ENCODE results near the gene TAMM41. TPM values are rescaled to one million over a fixed set of nuclear protein-coding genes. Genes with fewer than 3 reads are reported as not detected.
A peak's percentile ranks its signal among the peaks of the same experiment; 100 is the strongest.
"Not testable (repeated sequence)": the region's sequence is repeated elsewhere in the genome, so short reads cannot be mapped to it uniquely, and the experiment has no call there.

The TAMM41 gene
- total and polyA plus RNA-seq, 4 donors = 9.2 to 20.6 (median 13.0) TPM

DNA sequence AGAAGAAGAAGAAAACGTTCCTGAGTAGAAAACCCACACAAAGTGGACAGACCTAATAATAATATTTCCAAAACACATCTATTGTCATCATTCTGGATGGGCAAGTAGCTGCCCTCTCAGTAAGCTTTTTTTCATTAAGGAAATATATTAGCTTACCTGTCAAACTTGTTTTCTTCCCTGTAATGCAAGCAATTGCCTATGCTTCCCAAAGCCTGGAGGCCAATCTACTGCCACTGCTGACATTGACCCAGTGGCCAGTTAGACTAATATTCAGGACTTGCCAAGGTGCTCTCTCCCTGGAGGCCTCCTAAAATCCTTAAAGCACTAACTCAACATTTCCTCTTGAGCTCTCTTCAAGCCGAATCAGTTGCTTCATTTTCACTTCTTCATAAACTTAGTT lies 86.7 kb downstream of the TAMM41 start:
- no peak for DNase-seq
- TF ChIP-seq, protein P1, sequence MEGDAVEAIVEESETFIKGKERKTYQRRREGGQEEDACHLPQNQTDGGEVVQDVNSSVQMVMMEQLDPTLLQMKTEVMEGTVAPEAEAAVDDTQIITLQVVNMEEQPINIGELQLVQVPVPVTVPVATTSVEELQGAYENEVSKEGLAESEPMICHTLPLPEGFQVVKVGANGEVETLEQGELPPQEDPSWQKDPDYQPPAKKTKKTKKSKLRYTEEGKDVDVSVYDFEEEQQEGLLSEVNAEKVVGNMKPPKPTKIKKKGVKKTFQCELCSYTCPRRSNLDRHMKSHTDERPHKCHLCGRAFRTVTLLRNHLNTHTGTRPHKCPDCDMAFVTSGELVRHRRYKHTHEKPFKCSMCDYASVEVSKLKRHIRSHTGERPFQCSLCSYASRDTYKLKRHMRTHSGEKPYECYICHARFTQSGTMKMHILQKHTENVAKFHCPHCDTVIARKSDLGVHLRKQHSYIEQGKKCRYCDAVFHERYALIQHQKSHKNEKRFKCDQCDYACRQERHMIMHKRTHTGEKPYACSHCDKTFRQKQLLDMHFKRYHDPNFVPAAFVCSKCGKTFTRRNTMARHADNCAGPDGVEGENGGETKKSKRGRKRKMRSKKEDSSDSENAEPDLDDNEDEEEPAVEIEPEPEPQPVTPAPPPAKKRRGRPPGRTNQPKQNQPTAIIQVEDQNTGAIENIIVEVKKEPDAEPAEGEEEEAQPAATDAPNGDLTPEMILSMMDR (IDR thresholded peaks at IDR 0.05; ENCODE audit: control extremely low read depth, extremely low read depth) = no peak
- H3K9ac ChIP-seq (ENCODE audit: insufficient read depth in 1 of 2, low read length in 2 of 2) = no peak overlapping the region
- peaks cover 0 to 7% (median 0%) of the 10 kb centered on the region in 5 donors for H3K4me1 ChIP-seq (ENCODE audit: control insufficient read depth in 5 of 5, insufficient read depth in 5 of 5, low read length in 5 of 5)
- no peaks in the 10 kb centered on the region for H3K27me3 ChIP-seq (ENCODE audit: control insufficient read depth in 3 of 3, insufficient read depth in 3 of 3, low read length in 2 of 3)
- H3K9me3 ChIP-seq (ENCODE audit: control insufficient read depth in 4 of 4, insufficient read depth in 3 of 4, low read length in 3 of 4) = no peaks in the 10 kb centered on the region
- H3K36me3 ChIP-seq (ENCODE audit: control insufficient read depth in 4 of 4, insufficient read depth in 4 of 4, low read length in 4 of 4) = no peaks in the 10 kb centered on the region
- no peak overlapping the region for H3K4me3 ChIP-seq
- 74 to 75% methylated on average over 2 of the region's 2 CpGs for WGBS, 2 donors
- H3K27ac ChIP-seq (ENCODE audit: low read depth in 1 of 2, low read length in 1 of 2) = no peak overlapping the region
- no peak for ATAC-seq (ENCODE audit: insufficient read depth, low FRiP score)

DNA sequence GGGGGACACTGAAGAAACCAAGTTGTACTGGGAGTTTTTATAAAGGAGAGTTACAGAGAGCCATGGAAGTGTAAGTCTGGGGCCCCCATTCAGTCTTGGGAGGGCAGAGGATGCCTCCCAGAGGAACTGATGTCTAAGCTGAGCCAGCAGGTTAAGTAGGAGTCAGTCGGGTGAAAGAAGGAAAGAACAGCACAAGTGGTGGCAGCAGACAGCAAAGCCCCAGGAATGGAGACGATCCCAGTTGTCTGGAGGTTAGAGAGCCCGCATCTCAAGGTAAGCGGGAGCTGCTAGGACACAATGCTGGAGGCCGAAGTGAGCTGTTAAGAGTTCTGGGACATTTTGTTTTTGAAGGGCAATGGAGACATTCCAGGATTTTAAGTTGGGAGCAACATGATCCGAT lies 88.8 kb downstream of the TAMM41 start:
- DNase-seq (no peak), ATAC-seq (ENCODE audit: insufficient read depth, low FRiP score) (no peak)
- peaks cover 0 to 7% (median 0%) of the 10 kb centered on the region in 5 donors for H3K4me1 ChIP-seq (ENCODE audit: control insufficient read depth in 5 of 5, insufficient read depth in 5 of 5, low read length in 5 of 5)
- 85 to 88% methylated on average over 6 of the region's 6 CpGs for WGBS, 2 donors
- H3K9me3 ChIP-seq (ENCODE audit: control insufficient read depth in 4 of 4, insufficient read depth in 3 of 4, low read length in 3 of 4) = no peaks in the 10 kb centered on the region
- H3K27me3 ChIP-seq (ENCODE audit: control insufficient read depth in 3 of 3, insufficient read depth in 3 of 3, low read length in 2 of 3) = no peaks in the 10 kb centered on the region
- H3K27ac ChIP-seq (ENCODE audit: low read depth in 1 of 2, low read length in 1 of 2) = no peak overlapping the region
- H3K9ac ChIP-seq (ENCODE audit: insufficient read depth in 1 of 2, low read length in 2 of 2) = no peak overlapping the region
- TF ChIP-seq, protein P1 (IDR thresholded peaks at IDR 0.05; ENCODE audit: control extremely low read depth, extremely low read depth) = no peak
- no peak overlapping the region for H3K4me3 ChIP-seq
- H3K36me3 ChIP-seq (ENCODE audit: control insufficient read depth in 4 of 4, insufficient read depth in 4 of 4, low read length in 4 of 4) = no peaks in the 10 kb centered on the region

DNA sequence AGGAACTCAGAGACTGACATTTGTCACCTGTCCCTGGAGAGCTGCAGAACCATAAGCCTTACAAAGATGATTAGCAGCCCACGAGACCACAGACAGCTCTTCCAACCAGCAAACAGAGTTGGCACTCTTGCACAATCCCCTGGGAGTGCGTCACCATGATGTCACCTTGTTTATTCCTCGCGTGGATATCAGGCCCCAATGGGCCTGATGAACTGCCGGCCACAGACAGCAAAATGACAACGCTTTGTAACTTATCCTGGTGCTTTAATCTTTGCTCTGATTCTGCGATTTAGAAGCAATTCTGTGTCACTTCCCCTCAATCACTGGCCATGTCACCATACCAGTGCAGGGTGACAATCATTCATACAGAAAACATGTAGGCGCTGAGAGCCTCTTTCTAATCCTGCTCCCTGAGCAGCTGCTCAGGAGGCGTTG lies 89.2 kb downstream of the TAMM41 start:
- WGBS, 2 donors = 58 to 70% methylated on average over 9 of the region's 9 CpGs
- no peaks in the 10 kb centered on the region for H3K27me3 ChIP-seq (ENCODE audit: control insufficient read depth in 3 of 3, insufficient read depth in 3 of 3, low read length in 2 of 3)
- no peak overlapping the region for H3K9ac ChIP-seq (ENCODE audit: insufficient read depth in 1 of 2, low read length in 2 of 2)
- H3K36me3 ChIP-seq (ENCODE audit: control insufficient read depth in 4 of 4, insufficient read depth in 4 of 4, low read length in 4 of 4) = no peaks in the 10 kb centered on the region
- no peak for ATAC-seq (ENCODE audit: insufficient read depth, low FRiP score)
- no peak overlapping the region for H3K27ac ChIP-seq (ENCODE audit: low read depth in 1 of 2, low read length in 1 of 2)
- H3K9me3 ChIP-seq (ENCODE audit: control insufficient read depth in 4 of 4, insufficient read depth in 3 of 4, low read length in 3 of 4) = no peaks in the 10 kb centered on the region
- TF ChIP-seq, protein P1 (IDR thresholded peaks at IDR 0.05; ENCODE audit: control extremely low read depth, extremely low read depth) = no peak
- H3K4me1 ChIP-seq (ENCODE audit: control insufficient read depth in 5 of 5, insufficient read depth in 5 of 5, low read length in 5 of 5) = peaks cover 0 to 7% (median 0%) of the 10 kb centered on the region in 5 donors
- DNase-seq = peak; percentile 31 to 60 (median 37)
- no peak overlapping the region for H3K4me3 ChIP-seq

DNA sequence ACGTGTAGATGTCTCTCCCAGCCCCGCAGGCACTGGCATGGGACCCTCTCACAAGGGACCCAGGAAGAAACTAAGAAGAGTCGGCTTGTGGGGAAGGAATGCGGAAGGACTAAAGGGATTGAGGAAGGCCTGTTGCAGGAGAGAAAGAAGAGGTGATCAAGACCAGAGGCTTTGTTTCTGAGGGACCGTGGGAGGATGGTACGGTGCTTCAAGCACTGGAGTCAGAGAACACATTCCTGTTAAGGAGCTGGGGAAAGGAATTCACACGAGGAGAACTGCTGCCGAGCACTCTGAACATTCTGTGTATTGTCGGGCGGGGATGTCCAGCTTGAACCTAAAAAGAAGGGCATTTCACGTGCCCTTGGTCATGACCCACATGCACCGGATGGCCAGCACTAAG lies 91.4 kb downstream of the TAMM41 start:
- no peak overlapping the region for H3K9ac ChIP-seq (ENCODE audit: insufficient read depth in 1 of 2, low read length in 2 of 2)
- H3K9me3 ChIP-seq (ENCODE audit: control insufficient read depth in 4 of 4, insufficient read depth in 3 of 4, low read length in 3 of 4) = no peaks in the 10 kb centered on the region
- H3K36me3 ChIP-seq (ENCODE audit: control insufficient read depth in 4 of 4, insufficient read depth in 4 of 4, low read length in 4 of 4) = no peaks in the 10 kb centered on the region
- peaks cover 0 to 7% (median 0%) of the 10 kb centered on the region in 5 donors for H3K4me1 ChIP-seq (ENCODE audit: control insufficient read depth in 5 of 5, insufficient read depth in 5 of 5, low read length in 5 of 5)
- no peak overlapping the region for H3K27ac ChIP-seq (ENCODE audit: low read depth in 1 of 2, low read length in 1 of 2)
- no peak overlapping the region for H3K4me3 ChIP-seq
- no peak for ATAC-seq (ENCODE audit: insufficient read depth, low FRiP score)
- TF ChIP-seq, protein P1 (IDR thresholded peaks at IDR 0.05; ENCODE audit: control extremely low read depth, extremely low read depth) = no peak
- WGBS, 2 donors = 85 to 94% methylated on average over 12 of the region's 12 CpGs
- DNase-seq = no peak
- H3K27me3 ChIP-seq (ENCODE audit: control insufficient read depth in 3 of 3, insufficient read depth in 3 of 3, low read length in 2 of 3) = no peaks in the 10 kb centered on the region

DNA sequence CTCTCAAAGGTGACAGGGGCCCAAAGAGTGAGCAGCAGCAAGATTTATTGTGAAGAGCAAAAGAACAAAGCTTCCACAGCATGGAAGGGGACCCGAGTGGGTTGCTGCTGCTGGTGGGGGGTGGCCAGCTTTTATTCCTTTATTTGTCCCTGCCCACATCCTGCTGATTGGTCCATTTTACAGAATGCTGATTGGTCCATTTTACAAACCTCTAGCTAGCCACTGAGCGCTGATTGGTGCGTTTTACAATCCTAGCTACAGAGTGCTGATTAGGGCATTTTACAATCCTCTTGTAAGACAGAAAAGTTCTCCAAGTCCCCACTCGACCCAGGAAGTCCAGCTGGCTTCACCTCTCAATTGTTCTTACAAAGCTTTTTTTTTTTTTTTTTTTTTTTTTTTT lies 94.4 kb downstream of the TAMM41 start:
- H3K9me3 ChIP-seq (ENCODE audit: control insufficient read depth in 4 of 4, insufficient read depth in 3 of 4, low read length in 3 of 4); H3K27ac ChIP-seq (ENCODE audit: low read depth in 1 of 2, low read length in 1 of 2); ATAC-seq (ENCODE audit: insufficient read depth, low FRiP score); H3K27me3 ChIP-seq (ENCODE audit: control insufficient read depth in 3 of 3, insufficient read depth in 3 of 3, low read length in 2 of 3); H3K4me1 ChIP-seq (ENCODE audit: control insufficient read depth in 5 of 5, insufficient read depth in 5 of 5, low read length in 5 of 5); DNase-seq; H3K4me3 ChIP-seq; H3K9ac ChIP-seq (ENCODE audit: insufficient read depth in 1 of 2, low read length in 2 of 2); H3K36me3 ChIP-seq (ENCODE audit: control insufficient read depth in 4 of 4, insufficient read depth in 4 of 4, low read length in 4 of 4): not testable (repeated sequence)
- WGBS, 2 donors = 78 to 85% methylated on average over 4 of the region's 4 CpGs
